ENCODE data around the gene LYPD6B. TPM values are rescaled to one million over a fixed set of nuclear protein-coding genes. Genes with fewer than 3 reads are reported as not detected.

The LYPD6B gene
- total RNA-seq, 2 donors from 2014 or later = 9.3 to 9.9 TPM

DNA sequence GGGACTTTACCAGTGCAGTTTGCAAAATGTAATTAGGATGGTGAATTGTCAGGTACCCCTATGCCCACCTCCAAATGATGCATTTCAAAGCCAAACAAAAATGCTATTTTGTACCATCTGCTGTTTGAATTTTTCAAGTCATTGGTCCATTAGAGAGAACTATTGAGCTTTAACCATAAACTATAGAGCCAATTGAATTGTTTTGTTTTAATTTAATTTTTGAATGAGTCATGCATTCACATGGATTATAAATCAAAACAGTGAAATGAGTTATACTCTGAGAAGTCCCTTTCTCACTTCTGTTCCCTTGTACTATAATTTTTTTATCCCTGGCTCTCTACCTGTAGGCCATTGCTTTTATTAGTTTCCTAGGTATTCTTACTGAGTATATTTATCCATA, 151.3 kb downstream of the LYPD6B start:
- H3K27ac ChIP-seq = no peak overlapping the region
- H3K4me1 ChIP-seq = no peaks in the 10 kb centered on the region
- no peaks in the 10 kb centered on the region for H3K9me3 ChIP-seq
- no peak overlapping the region for H3K4me3 ChIP-seq
- no peaks in the 10 kb centered on the region for H3K36me3 ChIP-seq (replicated peaks in 1 of 2; ENCODE audit: insufficient read depth in 1 of 2, low read depth in 2 of 2)
- TF ChIP-seq POLR2A (IDR thresholded peaks at IDR 0.05) = no peak
- TF ChIP-seq, protein P1, sequence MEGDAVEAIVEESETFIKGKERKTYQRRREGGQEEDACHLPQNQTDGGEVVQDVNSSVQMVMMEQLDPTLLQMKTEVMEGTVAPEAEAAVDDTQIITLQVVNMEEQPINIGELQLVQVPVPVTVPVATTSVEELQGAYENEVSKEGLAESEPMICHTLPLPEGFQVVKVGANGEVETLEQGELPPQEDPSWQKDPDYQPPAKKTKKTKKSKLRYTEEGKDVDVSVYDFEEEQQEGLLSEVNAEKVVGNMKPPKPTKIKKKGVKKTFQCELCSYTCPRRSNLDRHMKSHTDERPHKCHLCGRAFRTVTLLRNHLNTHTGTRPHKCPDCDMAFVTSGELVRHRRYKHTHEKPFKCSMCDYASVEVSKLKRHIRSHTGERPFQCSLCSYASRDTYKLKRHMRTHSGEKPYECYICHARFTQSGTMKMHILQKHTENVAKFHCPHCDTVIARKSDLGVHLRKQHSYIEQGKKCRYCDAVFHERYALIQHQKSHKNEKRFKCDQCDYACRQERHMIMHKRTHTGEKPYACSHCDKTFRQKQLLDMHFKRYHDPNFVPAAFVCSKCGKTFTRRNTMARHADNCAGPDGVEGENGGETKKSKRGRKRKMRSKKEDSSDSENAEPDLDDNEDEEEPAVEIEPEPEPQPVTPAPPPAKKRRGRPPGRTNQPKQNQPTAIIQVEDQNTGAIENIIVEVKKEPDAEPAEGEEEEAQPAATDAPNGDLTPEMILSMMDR (IDR thresholded peaks at IDR 0.05) = no peak
- ATAC-seq = no peak
- no peak for DNase-seq
- intact Hi-C loops (cut with DNase I) = no loop called here
- H3K27me3 ChIP-seq = no peaks in the 10 kb centered on the region

DNA sequence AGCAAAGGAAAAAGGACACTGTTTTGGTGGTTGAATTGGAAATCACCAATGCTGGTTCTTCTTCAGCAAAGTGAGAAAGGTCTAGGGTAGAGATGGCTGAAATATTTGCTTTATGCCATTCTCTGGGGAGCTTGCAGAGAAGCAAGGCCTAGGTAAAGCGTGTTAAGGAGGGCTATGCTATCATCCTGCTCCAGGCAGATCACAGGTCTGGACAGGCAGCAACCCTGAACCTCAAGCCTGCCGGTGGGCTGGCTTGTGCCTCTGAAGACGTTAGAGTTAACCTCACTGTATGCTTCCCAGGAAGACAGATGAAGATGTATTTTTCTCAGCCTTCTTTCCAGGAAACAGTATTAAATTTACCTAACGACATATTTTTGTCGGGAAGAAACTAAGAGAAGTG, 153.4 kb downstream of the LYPD6B start:
- no peaks in the 10 kb centered on the region for H3K27me3 ChIP-seq
- ATAC-seq = no peak
- 87 to 93% methylated on average over 5 of the region's 5 CpGs for WGBS, 2 donors
- no peak overlapping the region for H3K4me3 ChIP-seq
- H3K4me1 ChIP-seq = no peaks in the 10 kb centered on the region
- no peaks in the 10 kb centered on the region for H3K9me3 ChIP-seq
- DNase-seq = no peak
- H3K36me3 ChIP-seq (replicated peaks in 1 of 2; ENCODE audit: insufficient read depth in 1 of 2, low read depth in 2 of 2) = no peaks in the 10 kb centered on the region
- H3K27ac ChIP-seq = no peak overlapping the region
- TF ChIP-seq, protein P1 (IDR thresholded peaks at IDR 0.05) = no peak
- TF ChIP-seq POLR2A (IDR thresholded peaks at IDR 0.05) = no peak
- intact Hi-C loops (cut with DNase I) = no loop called here

DNA sequence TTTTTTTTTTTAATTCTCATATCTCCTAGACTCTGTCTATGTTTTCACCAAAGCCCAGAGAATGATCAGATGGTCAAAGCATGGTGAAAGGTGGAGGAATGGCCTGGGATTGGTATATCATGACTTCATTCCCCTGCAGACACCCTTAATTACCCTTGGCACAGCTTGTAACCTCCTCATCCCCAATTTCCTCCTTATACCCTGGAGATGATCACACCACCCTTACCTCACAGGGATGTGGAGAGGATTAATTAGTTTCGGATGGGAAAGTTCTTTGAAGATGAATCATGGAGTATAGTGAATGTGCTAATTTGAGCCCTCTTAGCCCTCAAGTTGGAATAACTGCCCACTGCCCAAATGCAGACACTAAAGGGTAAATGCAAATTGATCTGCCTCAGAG, 153.9 kb downstream of the LYPD6B start:
- Histone ChIP-seq H3K36me3 (replicated peaks in 1 of 2; ENCODE audit: insufficient read depth in 1 of 2, low read depth in 2 of 2) (no peaks in the 10 kb centered on the region), H3K4me3 (no peak overlapping the region), H3K27me3 (no peaks in the 10 kb centered on the region), H3K9me3 (no peaks in the 10 kb centered on the region), H3K4me1 (no peaks in the 10 kb centered on the region), H3K27ac (no peak overlapping the region)
- 89 to 94% methylated on average over 1 of the region's 1 CpG for WGBS, 2 donors
- no peak for TF ChIP-seq POLR2A (IDR thresholded peaks at IDR 0.05)
- TF ChIP-seq, protein P1 (IDR thresholded peaks at IDR 0.05) = no peak
- no peak for DNase-seq
- ATAC-seq = no peak
- intact Hi-C loops (cut with DNase I) = no loop called here

DNA sequence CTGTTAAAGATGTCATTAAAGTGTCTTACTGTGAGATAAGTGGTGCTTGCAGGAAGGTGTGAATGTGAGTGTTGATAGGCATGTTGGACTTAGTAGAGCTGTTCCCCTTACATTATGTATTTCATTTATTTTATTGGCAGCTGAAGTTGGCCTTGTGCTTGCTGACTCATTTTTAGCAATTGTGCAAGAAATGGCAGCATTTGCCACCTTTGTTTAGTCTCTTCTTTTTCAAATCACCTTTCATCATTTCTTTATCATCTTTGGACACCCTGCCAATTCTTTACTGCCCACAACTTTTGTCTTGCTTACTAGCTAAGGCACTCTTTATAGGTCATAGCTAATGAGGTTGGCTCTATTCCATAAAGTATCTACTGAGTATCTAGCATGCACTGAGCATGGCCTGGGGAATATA, 161.6 kb downstream of the LYPD6B start:
- Histone ChIP-seq H3K27me3 (no peaks in the 10 kb centered on the region), H3K9me3 (no peaks in the 10 kb centered on the region), H3K27ac (no peak overlapping the region), H3K4me1 (peaks cover 22% of the 10 kb centered on the region), H3K36me3 (replicated peaks in 1 of 2; ENCODE audit: insufficient read depth in 1 of 2, low read depth in 2 of 2) (no peaks in the 10 kb centered on the region), H3K4me3 (no peak overlapping the region)
- DNase-seq (peak in 3 of 4 donors; percentile 5 to 15 (median 6)), ATAC-seq (peak; percentile 66)
- intact Hi-C loops (cut with DNase I) = no loop called here
- TF ChIP-seq, protein P1 (IDR thresholded peaks at IDR 0.05) = no peak
- no peak for TF ChIP-seq POLR2A (IDR thresholded peaks at IDR 0.05)

DNA sequence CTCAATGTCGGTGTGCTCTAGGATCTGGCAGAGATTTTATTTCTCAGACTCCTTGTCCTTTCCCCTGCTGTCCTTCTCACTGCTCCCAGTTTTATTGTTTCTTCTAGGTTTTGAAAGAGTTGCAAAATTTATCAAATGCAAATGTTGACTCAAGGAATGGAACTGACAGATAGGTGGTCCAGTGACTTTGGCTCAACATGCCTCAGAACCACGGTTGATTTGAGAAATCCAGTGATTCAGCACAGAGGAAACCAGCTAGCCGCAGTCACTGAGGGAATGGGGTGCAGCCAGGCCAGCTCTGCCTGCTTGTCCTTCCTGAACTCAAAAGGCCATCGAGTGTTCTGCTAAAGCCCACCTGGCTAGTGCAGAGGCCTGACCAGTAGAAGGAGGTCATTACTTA, 166.2 kb downstream of the LYPD6B start:
- no peak overlapping the region for H3K27ac ChIP-seq
- 36 to 60% methylated on average over 4 of the region's 4 CpGs for WGBS, 2 donors

More for the DNA sequence above, 166.2 kb downstream of the LYPD6B start:
- no peak for DNase-seq
- Histone ChIP-seq H3K27me3 (no peaks in the 10 kb centered on the region), H3K4me1 (peaks cover 21% of the 10 kb centered on the region), H3K4me3 (no peak overlapping the region), H3K9me3 (no peaks in the 10 kb centered on the region), H3K36me3 (replicated peaks in 1 of 2; ENCODE audit: insufficient read depth in 1 of 2, low read depth in 2 of 2) (no peaks in the 10 kb centered on the region)
- no peak for TF ChIP-seq POLR2A (IDR thresholded peaks at IDR 0.05)
- TF ChIP-seq, protein P1 (IDR thresholded peaks at IDR 0.05) = no peak
- intact Hi-C loops (cut with DNase I) = no loop called here
- ATAC-seq = peak; percentile 30

Data from body of pancreas (tissue), 4 donors.